Keratinocyte (primary cell): Measurements from ENCODE around the gene DNAJC8. TPM values are rescaled to one million over a fixed set of nuclear protein-coding genes. Genes with fewer than 3 reads are reported as not detected.

Experiments
- DNase-seq: peaks from one replicate; pipeline ENCODE4 v3.0.0-alpha.2; 2011; ENCODE audit warnings: low read depth, missing footprints, low spot score
- FAIRE-seq: peaks from 2 replicates; lab custom pipeline; 2011; peaks lifted over from hg19 to GRCh38; lab: Jason Lieb, UNC
- H2AFZ ChIP-seq: 2 replicates; pipeline ENCODE4 v1.6.0; 2012; ENCODE audit warnings: low read length, control low read depth, inconsistent platforms; ENCODE audit not compliant: control insufficient read depth
- H3K27ac ChIP-seq: 2 replicates; pipeline ENCODE4 v1.5.1; 2011; ENCODE audit warnings: low read length; ENCODE audit not compliant: control insufficient read depth, insufficient read depth
- H3K27me3 ChIP-seq: 3 replicates; pipeline ENCODE4 v1.6.0; 2011; ENCODE audit warnings: low read length; ENCODE audit not compliant: control insufficient read depth, insufficient read depth; ENCODE audit errors: extremely low read depth
- H3K36me3 ChIP-seq, 2 experiments: 2 replicates in 1 of 2; 3 replicates in 1 of 2; pipeline ENCODE4 v1.5.1; 2011; ENCODE audit warnings: low read length in 2 of 2, mild to moderate bottlenecking in 1 of 2; ENCODE audit not compliant: control insufficient read depth in 2 of 2, insufficient read depth in 2 of 2; ENCODE audit errors: extremely low read depth in 1 of 2
- H3K4me1 ChIP-seq: 3 replicates; pipeline ENCODE4 v1.5.1; 2011; ENCODE audit warnings: low read length; ENCODE audit not compliant: control insufficient read depth, insufficient read depth; ENCODE audit errors: extremely low read depth
- H3K4me2 ChIP-seq: 3 replicates; pipeline ENCODE4 v1.6.0; 2011; ENCODE audit warnings: low read depth, low read length; ENCODE audit not compliant: control insufficient read depth, insufficient read depth; ENCODE audit errors: extremely low read depth
- H3K4me3 ChIP-seq, 3 experiments: fragments of 200-600 bp in 1 of 3; sonication (generic) in 1 of 3; 2 replicates in 2 of 3; 3 replicates in 1 of 3; pipeline ENCODE4 v1.5.1; 2011 to 2016; ENCODE audit warnings: low read length in 3 of 3, mild to moderate bottlenecking in 3 of 3, control low read depth in 2 of 3, inconsistent platforms in 1 of 3, low read depth in 1 of 3, mixed read lengths in 1 of 3, mixed run types in 1 of 3, moderate library complexity in 1 of 3; ENCODE audit not compliant: control insufficient read depth in 2 of 3, insufficient read depth in 2 of 3; ENCODE audit errors: extremely low read depth in 1 of 3
- H3K79me2 ChIP-seq: 2 replicates; pipeline ENCODE4 v1.6.0; 2012; ENCODE audit warnings: low read length; ENCODE audit not compliant: control insufficient read depth, insufficient read depth
- H3K9ac ChIP-seq: 3 replicates; pipeline ENCODE4 v1.6.0; 2011; ENCODE audit warnings: low read length; ENCODE audit not compliant: control insufficient read depth, insufficient read depth; ENCODE audit errors: extremely low read depth
- H3K9me1 ChIP-seq: 3 replicates; pipeline ENCODE4 v1.6.0; 2011; ENCODE audit warnings: low read length; ENCODE audit not compliant: control insufficient read depth, insufficient read depth; ENCODE audit errors: extremely low read depth
- H3K9me3 ChIP-seq: 2 replicates; pipeline ENCODE4 v1.5.1; 2012; ENCODE audit warnings: low read depth, low read length; ENCODE audit not compliant: control insufficient read depth
- H4K20me1 ChIP-seq: 3 replicates; pipeline ENCODE4 v1.6.0; 2011; ENCODE audit warnings: low read length; ENCODE audit not compliant: control insufficient read depth, insufficient read depth; ENCODE audit errors: extremely low read depth
- CTCF ChIP-seq, 3 experiments: IDR thresholded peaks in 1 of 3; conservative IDR thresholded peaks in 1 of 3; optimal IDR thresholded peaks in 1 of 3; 2 replicates in 2 of 3; 3 replicates in 1 of 3; pipeline versions ENCODE3 to v1.5.1; 2011; ENCODE audit warnings: low read length in 3 of 3, mild to moderate bottlenecking in 3 of 3, moderate library complexity in 2 of 3, control low read depth in 1 of 3, inconsistent platforms in 1 of 3; ENCODE audit not compliant: insufficient read depth in 2 of 3; ENCODE audit errors: extremely low read depth in 1 of 3
- EZH2 ChIP-seq: IDR thresholded peaks from one replicate; pipeline ENCODE4 v1.6.1; 2012; ENCODE audit warnings: inconsistent platforms, mild to moderate bottlenecking, low read length, moderate library complexity
- dilution Hi-C: fragments of 300-500 bp; cut with MboI; formaldehyde crosslinking; loops from one replicate; pipeline ENCODE4 v1.7.0; 2020; ENCODE audit warnings: low sequenced_read_pairs; ENCODE audit not compliant: extremely low pct_ligation_motif_present
- polyA plus RNA-seq, 5 experiments: library from polyadenylated mRNA; depleted of rRNA in 3 of 5; stranded (reverse) in 3 of 5; stranded (forward) in 1 of 5; unstranded in 1 of 5; fragments of >200 nt; gene quantifications; 1 replicate in 1 of 5; 2 replicates in 3 of 5; 3 replicates in 1 of 5; pipeline versions ENCODE4 v1.2.1 to v1.2.3, GENCODE V29; 2011 to 2012; ENCODE audit warnings: missing spikeins in 2 of 5, low read depth in 1 of 5, low replicate concordance in 1 of 5

Gene DNAJC8
- polyA plus RNA-seq, 1 donor (not counting 4 experiments of a cell fraction or from before 2014, with no cell fraction given): 104 TPM

- no peak overlapping the region for H3K27ac ChIP-seq
- no peaks in the 10 kb centered on the region for H3K27me3 ChIP-seq
- DNase-seq: no peak
- no peaks in the 10 kb centered on the region for H3K9me1 ChIP-seq
- no peak overlapping the region for H2AFZ ChIP-seq
- H3K79me2 ChIP-seq: peaks cover 20% of the 10 kb centered on the region
- peaks cover 12% of the 10 kb centered on the region for H3K4me1 ChIP-seq
- no peak overlapping the region for H3K4me2 ChIP-seq
- no peak for FAIRE-seq
- H3K9ac ChIP-seq: no peak overlapping the region
- dilution Hi-C loops: no loop called here
- no peak overlapping the region for H3K4me3 ChIP-seq
- TF ChIP-seq CTCF (optimal IDR thresholded peaks at IDR 0.05 in 1 of 3, IDR thresholded peaks at IDR 0.05 in 1 of 3, conservative IDR thresholded peaks at IDR 0.05 in 1 of 3; ENCODE audit: extremely low read depth in 1 of 3, insufficient read depth in 2 of 3, low read length in 3 of 3): no peak
- TF ChIP-seq EZH2: no peak
- peaks cover 0 to 8% of the 10 kb centered on the region in 2 experiments for H3K36me3 ChIP-seq
- H4K20me1 ChIP-seq: peaks cover 7% of the 10 kb centered on the region
- H3K9me3 ChIP-seq: no peaks in the 10 kb centered on the region
Observed at GRCh38 chr1:28256197-28256827, 23.5 kb upstream of the DNAJC8 start.

GRCh38 chr1:28249866-28250295, 17.1 kb upstream of the DNAJC8 start:
- dilution Hi-C loops: no loop called here
- Histone ChIP-seq H3K79me2 (no peaks in the 10 kb centered on the region), H3K4me1 (peaks cover 36% of the 10 kb centered on the region), H3K27me3 (no peaks in the 10 kb centered on the region), H4K20me1 (no peaks in the 10 kb centered on the region), H3K9me3 (no peaks in the 10 kb centered on the region), H3K9ac (peak overlapping the region; percentile 63), H3K9me1 (no peaks in the 10 kb centered on the region), H3K36me3 (no peaks in the 10 kb centered on the region), H3K27ac (peak overlapping the region; percentile 95), H2AFZ (no peak overlapping the region), H3K4me2 (peak overlapping the region; percentile 93), H3K4me3 (peak overlapping the region in 1 of 3 experiments; percentile 0)
- FAIRE-seq (peak; percentile 62), DNase-seq (no peak)
- TF ChIP-seq CTCF (optimal IDR thresholded peaks at IDR 0.05 in 1 of 3, IDR thresholded peaks at IDR 0.05 in 1 of 3, conservative IDR thresholded peaks at IDR 0.05 in 1 of 3; ENCODE audit: extremely low read depth in 1 of 3, insufficient read depth in 2 of 3, low read length in 3 of 3) (no peak), EZH2 (no peak)
